Stimulated activated CD8-positive, alpha-beta memory T cell treated with anti-CD3 and anti-CD28 coated beads, Interleukin-12 subunit alpha, Interleukin-12 subunit beta, amount 100 ng/mL, for 4 hours (primary cell): ENCODE measurements around the gene ZNF536.
"Not testable (repeated sequence)": the region's sequence is repeated elsewhere in the genome, so short reads cannot be mapped to it uniquely, and the experiment has no call there.

ENCODE experiments used
- DNase-seq: peaks from one replicate; pipeline ENCODE4 v3.0.0-alpha.2; 2020; ENCODE audit warnings: low read depth

Gene ZNF536

GRCh38 chr19:30419568-30420180 is 47.5 kb downstream of the ZNF536 start:
- no peak for DNase-seq

GRCh38 chr19:30420316-30420715 is 48.1 kb downstream of the ZNF536 start:
- no peak for DNase-seq

GRCh38 chr19:30420881-30421280 is 48.7 kb downstream of the ZNF536 start:
- no peak for DNase-seq

GRCh38 chr19:30421571-30421970 is 49.4 kb downstream of the ZNF536 start:
- no peak for DNase-seq

GRCh38 chr19:30423481-30423880 is 51.3 kb downstream of the ZNF536 start:
- no peak for DNase-seq

- DNase-seq: no peak
These were observed 54.0 kb downstream of the ZNF536 start for GRCh38 chr19:30425885-30426838.

GRCh38 chr19:30426864-30427263 is 54.7 kb downstream of the ZNF536 start:
- DNase-seq: no peak

GRCh38 chr19:30428092-30428680 is 56.0 kb downstream of the ZNF536 start:
- DNase-seq: no peak

GRCh38 chr19:30428844-30429243 is 56.7 kb downstream of the ZNF536 start:
- no peak for DNase-seq

GRCh38 chr19:30430206-30430734 is 58.1 kb downstream of the ZNF536 start:
- DNase-seq: no peak

- no peak for DNase-seq
These were observed 59.4 kb downstream of the ZNF536 start for GRCh38 chr19:30431591-30431990.

GRCh38 chr19:30434797-30435594 is 62.8 kb downstream of the ZNF536 start:
- DNase-seq: no peak

GRCh38 chr19:30437869-30438268 is 65.7 kb downstream of the ZNF536 start:
- no peak for DNase-seq

GRCh38 chr19:30439310-30439709 is 67.1 kb downstream of the ZNF536 start:
- DNase-seq: no peak

GRCh38 chr19:30441011-30441410 is 68.8 kb downstream of the ZNF536 start:
- no peak for DNase-seq

- DNase-seq: no peak
These were observed 70.5 kb downstream of the ZNF536 start for GRCh38 chr19:30442674-30443073.

GRCh38 chr19:30443531-30444252 is 71.5 kb downstream of the ZNF536 start:
- no peak for DNase-seq

- no peak for DNase-seq
These were observed 72.1 kb downstream of the ZNF536 start for GRCh38 chr19:30444253-30444671.

- DNase-seq: no peak
These were observed 72.6 kb downstream of the ZNF536 start for GRCh38 chr19:30444686-30445232.

- DNase-seq: no peak
These were observed 73.2 kb downstream of the ZNF536 start for GRCh38 chr19:30445385-30445784.

GRCh38 chr19:30446120-30446519 is 73.9 kb downstream of the ZNF536 start:
- not testable (repeated sequence) for DNase-seq
